PC-3 (cell line): Measurements from ENCODE around the gene HSF4. TPM values are rescaled to one million over a fixed set of nuclear protein-coding genes. Genes with fewer than 3 reads are reported as not detected.

Experiments
- ATAC-seq: fragments of 200-7000 bp; cut with Tn5 transposase; 2 replicates; pipeline ENCODE4 v1.9.1; 2020; ENCODE audit warnings: mild to moderate bottlenecking, moderate library complexity
- BruUV-seq: library from RNA; stranded (reverse); fragments of 400-500 nt; replicated peaks from 2 replicates; lab custom pipeline; 2021; lab: Mats Ljungman, UMichigan
- CTCF ChIA-PET: fragments of 300-600 bp; sonication (Branson Sonifier 250); formaldehyde crosslinking; loops from one replicate; lab custom pipeline; 2022; ENCODE audit warnings: antibody characterized with exemption; lab: Charles Lee
- POLR2A ChIA-PET: fragments of 300-600 bp; sonication (Branson Sonifier 250); formaldehyde crosslinking; loops from one replicate; lab custom pipeline; 2022; ENCODE audit warnings: antibody characterized with exemption; ENCODE audit not compliant: unreplicated experiment; lab: Charles Lee
- DNase-seq: peaks from one replicate; pipeline ENCODE4 v3.0.0-alpha.2; 2015
- H2AFZ ChIP-seq: fragments of 300-600 bp; sonication (generic); 2 replicates; pipeline ENCODE4 v1.6.0; 2016; ENCODE audit warnings: antibody characterized with exemption, low read length
- H3F3A ChIP-seq: fragments of 300-600 bp; sonication (generic); one replicate; pipeline ENCODE4 v1.6.0; 2017; ENCODE audit warnings: antibody characterized with exemption, low read length, control low read depth, mild to moderate bottlenecking; ENCODE audit not compliant: unreplicated experiment
- H3K27ac ChIP-seq: fragments of 300-600 bp; sonication (generic); 2 replicates; pipeline ENCODE4 v1.5.1; 2016; ENCODE audit warnings: mild to moderate bottlenecking, low read length
- H3K27me3 ChIP-seq: fragments of 300-600 bp; sonication (generic); 2 replicates; pipeline ENCODE4 v1.6.1; 2016; ENCODE audit warnings: low read length, mixed read lengths
- H3K36me3 ChIP-seq: fragments of 300-600 bp; sonication (generic); 2 replicates; pipeline ENCODE4 v1.6.1; 2016; ENCODE audit warnings: low read depth, mixed run types, low read length, mixed read lengths
- H3K4me1 ChIP-seq: fragments of 300-600 bp; sonication (generic); 2 replicates; pipeline ENCODE4 v1.5.1; 2016; ENCODE audit warnings: low read length; ENCODE audit not compliant: insufficient read depth
- H3K4me2 ChIP-seq: fragments of 300-600 bp; sonication (generic); 2 replicates; pipeline ENCODE4 v1.6.0; 2016; ENCODE audit warnings: low read length
- H3K4me3 ChIP-seq: fragments of 300-600 bp; sonication (generic); 2 replicates; pipeline ENCODE4 v1.5.1; 2016; ENCODE audit warnings: mild to moderate bottlenecking, low read length, mixed read lengths
- H3K79me2 ChIP-seq: fragments of 300-600 bp; sonication (generic); 2 replicates; pipeline ENCODE4 v1.6.1; 2017; ENCODE audit warnings: low read length, mixed read lengths
- H3K9ac ChIP-seq: fragments of 300-600 bp; sonication (generic); 2 replicates; pipeline ENCODE4 v1.6.0; 2016; ENCODE audit warnings: mild to moderate bottlenecking, low read length
- H3K9me2 ChIP-seq: fragments of 300-600 bp; sonication (generic); replicated peaks from 2 replicates; pipeline ENCODE4 v1.6.1; 2016; ENCODE audit warnings: mixed run types, low read length, mixed read lengths
- H3K9me3 ChIP-seq: fragments of 300-600 bp; sonication (generic); 2 replicates; pipeline ENCODE4 v1.6.1; 2016; ENCODE audit warnings: low read length, mixed read lengths
- H4K20me1 ChIP-seq: fragments of 300-600 bp; sonication (generic); 2 replicates; pipeline ENCODE4 v1.6.1; 2016; ENCODE audit warnings: low read length, mixed read lengths
- EZH2 ChIP-seq: fragments of 300-600 bp; sonication (generic); IDR thresholded peaks from one replicate; pipeline ENCODE4 v1.6.1; 2017; ENCODE audit warnings: antibody characterized with exemption, mild to moderate bottlenecking, low read length; ENCODE audit not compliant: unreplicated experiment
- EZH2phosphoT487 ChIP-seq: fragments of 300-600 bp; sonication (generic); IDR thresholded peaks from 2 replicates; pipeline ENCODE4 v1.6.1; 2018; ENCODE audit warnings: mild to moderate bottlenecking, antibody characterized with exemption, low read length, borderline replicate concordance
- intact Hi-C: fragments of 100-400 bp; cut with micrococcal nuclease; formaldehyde crosslinking; loops from 2 replicates; pipeline ENCODE4 v1.9.0; 2023
- total RNA-seq: library from RNA; depleted of rRNA; stranded (reverse); fragments of >200 nt; gene quantifications from 2 replicates; pipeline ENCODE4 v1.2.3, GENCODE V29; 2014
- TF ChIP-seq, protein P1 (sequence below): fragments of 300-600 bp; sonication (generic); conservative IDR thresholded peaks from 2 replicates; pipeline ENCODE4 v1.5.1; 2017; ENCODE audit warnings: antibody characterized with exemption, low read depth, mild to moderate bottlenecking, low read length

HSF4 gene
- total RNA-seq, 1 experiment from 2014 or later = 20.6 TPM

DNA sequence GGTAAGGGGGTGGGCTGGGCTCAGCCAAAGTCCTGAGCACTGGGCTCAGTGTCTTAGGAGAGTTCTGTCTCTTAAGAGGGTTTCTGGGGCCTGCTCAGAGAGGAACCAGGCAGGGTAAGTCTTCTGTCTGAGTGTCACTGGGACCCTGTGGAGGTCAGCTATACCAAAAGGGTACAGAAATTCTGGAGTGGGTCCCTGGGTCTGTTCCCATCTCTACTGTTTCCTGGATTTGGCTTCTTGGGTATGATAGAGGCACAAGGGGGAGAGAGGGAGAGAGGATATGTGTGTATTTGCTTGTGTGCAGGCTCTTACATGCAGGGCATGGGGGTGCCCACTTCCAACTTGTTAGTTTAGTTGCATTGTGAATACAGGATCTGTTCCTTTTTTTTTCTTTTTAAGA lies 29.0 kb downstream of the HSF4 start:
- no peaks in the 10 kb centered on the region for H3K9me3 ChIP-seq
- H3K9me2 ChIP-seq = no peaks in the 10 kb centered on the region
- intact Hi-C loops = loop anchor here (10.0 kb wide), 1 partner anchor 51 kb away; the partner anchor contains the start of genes FHOD1 and SLC9A5
- H3K27me3 ChIP-seq = no peaks in the 10 kb centered on the region
- DNase-seq (no peak), ATAC-seq (no peak)
- peaks cover 14% of the 10 kb centered on the region for H3K4me1 ChIP-seq
- TF ChIP-seq EZH2phosphoT487 = no peak
- ChIA-PET CTCF (no interaction called here), POLR2A (no interaction called here)
- peak overlapping the region; percentile 99; the same call in 1 of the 2 replicates for H3K9ac ChIP-seq
- peak overlapping the region; percentile 94 for H3K4me2 ChIP-seq
- H3K36me3 ChIP-seq = peaks cover 18% of the 10 kb centered on the region; the same call in 1 of the 2 replicates
- no peaks in the 10 kb centered on the region; the same call in none of the 2 replicates for H4K20me1 ChIP-seq
- no TSS peak for BruUV-seq
- H2AFZ ChIP-seq = no peak overlapping the region
- H3K4me3 ChIP-seq = peak overlapping the region; percentile 98
- peaks cover 30% of the 10 kb centered on the region for H3K79me2 ChIP-seq
- no peak overlapping the region for H3K27ac ChIP-seq
- no peaks in the 10 kb centered on the region for H3F3A ChIP-seq

DNA sequence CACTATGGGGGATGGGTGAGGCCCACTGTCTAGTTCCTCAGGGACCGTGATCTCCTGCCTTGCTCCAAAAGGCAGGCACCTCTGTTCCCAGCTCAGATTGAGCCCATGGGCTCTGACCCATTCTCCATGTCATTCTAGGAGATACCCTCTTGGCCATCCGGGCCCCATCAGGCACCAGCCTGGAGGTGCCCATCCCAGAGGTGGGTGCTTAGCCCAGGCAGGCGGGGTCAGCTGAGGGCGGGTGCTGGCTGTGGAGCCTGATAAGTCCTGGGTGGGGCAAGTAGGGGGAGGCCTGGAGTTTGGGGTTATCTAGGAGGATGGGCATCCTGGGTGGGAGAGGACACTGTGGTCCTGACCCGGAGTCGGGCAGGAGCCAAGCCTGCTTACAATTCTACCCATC lies 29.7 kb downstream of the HSF4 start:
- no peak overlapping the region for H3K9ac ChIP-seq

DNA sequence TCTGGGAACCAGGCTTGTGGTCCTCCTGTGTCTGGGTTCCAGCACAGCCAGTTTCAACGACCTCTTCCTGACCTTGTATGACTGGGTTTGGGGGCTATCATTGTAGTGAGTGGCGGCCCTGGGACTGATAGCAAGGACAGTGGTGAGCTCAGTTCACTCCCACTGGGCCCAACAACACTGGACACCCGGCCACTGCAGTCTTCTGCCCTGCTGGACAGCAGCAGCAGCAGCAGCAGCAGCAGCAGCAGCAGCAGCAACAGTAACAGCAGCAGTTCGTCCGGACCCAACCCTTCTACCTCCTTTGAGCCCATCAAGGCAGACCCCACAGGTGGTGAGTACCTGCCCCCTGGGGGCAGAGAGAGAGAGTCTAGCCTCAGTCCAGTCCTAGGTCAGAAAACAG lies 31.1 kb downstream of the HSF4 start:
- H3K27ac ChIP-seq = no peak overlapping the region
- H3K9me2 ChIP-seq = no peaks in the 10 kb centered on the region
- peaks cover 18% of the 10 kb centered on the region; the same call in 1 of the 2 replicates for H3K36me3 ChIP-seq
- intact Hi-C loops = loop anchor here (10.0 kb wide), 1 partner anchor 49 kb away; the partner anchor contains the start of genes FHOD1 and SLC9A5
- H2AFZ ChIP-seq = no peak overlapping the region
- H3F3A ChIP-seq = no peaks in the 10 kb centered on the region
- H3K4me2 ChIP-seq = no peak overlapping the region
- no peak for TF ChIP-seq EZH2
- no peak for TF ChIP-seq EZH2phosphoT487
- TF ChIP-seq, protein P1, sequence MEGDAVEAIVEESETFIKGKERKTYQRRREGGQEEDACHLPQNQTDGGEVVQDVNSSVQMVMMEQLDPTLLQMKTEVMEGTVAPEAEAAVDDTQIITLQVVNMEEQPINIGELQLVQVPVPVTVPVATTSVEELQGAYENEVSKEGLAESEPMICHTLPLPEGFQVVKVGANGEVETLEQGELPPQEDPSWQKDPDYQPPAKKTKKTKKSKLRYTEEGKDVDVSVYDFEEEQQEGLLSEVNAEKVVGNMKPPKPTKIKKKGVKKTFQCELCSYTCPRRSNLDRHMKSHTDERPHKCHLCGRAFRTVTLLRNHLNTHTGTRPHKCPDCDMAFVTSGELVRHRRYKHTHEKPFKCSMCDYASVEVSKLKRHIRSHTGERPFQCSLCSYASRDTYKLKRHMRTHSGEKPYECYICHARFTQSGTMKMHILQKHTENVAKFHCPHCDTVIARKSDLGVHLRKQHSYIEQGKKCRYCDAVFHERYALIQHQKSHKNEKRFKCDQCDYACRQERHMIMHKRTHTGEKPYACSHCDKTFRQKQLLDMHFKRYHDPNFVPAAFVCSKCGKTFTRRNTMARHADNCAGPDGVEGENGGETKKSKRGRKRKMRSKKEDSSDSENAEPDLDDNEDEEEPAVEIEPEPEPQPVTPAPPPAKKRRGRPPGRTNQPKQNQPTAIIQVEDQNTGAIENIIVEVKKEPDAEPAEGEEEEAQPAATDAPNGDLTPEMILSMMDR = no peak
- H3K4me1 ChIP-seq = peaks cover 14% of the 10 kb centered on the region
- ATAC-seq = no peak
- DNase-seq = no peak
- H4K20me1 ChIP-seq = no peaks in the 10 kb centered on the region; the same call in none of the 2 replicates
- ChIA-PET POLR2A (no interaction called here), CTCF (no interaction called here)
- no peaks in the 10 kb centered on the region for H3K9me3 ChIP-seq
- H3K4me3 ChIP-seq = no peak overlapping the region
- H3K27me3 ChIP-seq = no peaks in the 10 kb centered on the region
- peaks cover 30% of the 10 kb centered on the region for H3K79me2 ChIP-seq
- no TSS peak for BruUV-seq
- no peak overlapping the region for H3K9ac ChIP-seq

More for the DNA sequence above, 29.7 kb downstream of the HSF4 start:
- TF ChIP-seq, protein P1 = no peak
- TF ChIP-seq EZH2 (no peak), EZH2phosphoT487 (no peak)
- ATAC-seq (no peak), DNase-seq (no peak)
- H3K27me3 ChIP-seq = no peaks in the 10 kb centered on the region
- H3K9me3 ChIP-seq = no peaks in the 10 kb centered on the region
- H3F3A ChIP-seq = no peaks in the 10 kb centered on the region
- no peak overlapping the region; the same call in 1 of the 2 replicates for H3K4me2 ChIP-seq
- H3K4me1 ChIP-seq = peaks cover 14% of the 10 kb centered on the region
- no peak overlapping the region for H3K27ac ChIP-seq
- H3K79me2 ChIP-seq = peaks cover 30% of the 10 kb centered on the region
- CTCF ChIA-PET = no interaction called here
- intact Hi-C loops = loop anchor here (10.0 kb wide), 1 partner anchor 51 kb away; the partner anchor contains the start of genes FHOD1 and SLC9A5
- no peaks in the 10 kb centered on the region; the same call in none of the 2 replicates for H4K20me1 ChIP-seq
- POLR2A ChIA-PET = no interaction called here
- H3K4me3 ChIP-seq = no peak overlapping the region
- H3K36me3 ChIP-seq = peaks cover 18% of the 10 kb centered on the region; the same call in 1 of the 2 replicates
- no peaks in the 10 kb centered on the region for H3K9me2 ChIP-seq
- BruUV-seq = no TSS peak
- H2AFZ ChIP-seq = no peak overlapping the region
